ENCODE data around the gene MGAT3. TPM values are rescaled to one million over a fixed set of nuclear protein-coding genes. Genes with fewer than 3 reads are reported as not detected.

MGAT3 gene
- total and polyA plus RNA-seq, 2 of the 8 experiments (the other 6 are each of a cell fraction or from before 2014, with no cell fraction given): 4.3 to 9.2 TPM

- Histone ChIP-seq H3K56ac (replicated peaks; ENCODE audit: insufficient read length, low read depth, low read length) (no peak overlapping the region), H2BK15ac (ENCODE audit: low read length) (peak overlapping the region; percentile 92; the same call in 1 of the 2 replicates), H2BK12ac (ENCODE audit: low read depth, low read length) (peak overlapping the region; percentile 87; the same call in 1 of the 2 replicates), H3K18ac (ENCODE audit: extremely low read depth, low read length) (peak overlapping the region; percentile 71), H3K4me3 (ENCODE audit: extremely low read depth in 1 of 4, insufficient read depth in 2 of 4, low read depth in 3 of 4, low read length in 4 of 4) (peak overlapping the region; percentile 46 to 89 (median 50)), H3K23me2 (ENCODE audit: low read depth, low read length) (peaks cover 8% of the 10 kb centered on the region; the same call in 1 of the 2 replicates), H2AK5ac (ENCODE audit: low read depth, low read length) (peak overlapping the region; percentile 90; the same call in 1 of the 2 replicates), H3K79me1 (ENCODE audit: low read depth, low read length) (no peaks in the 10 kb centered on the region; the same call in 1 of the 2 replicates), H3K36me3 (ENCODE audit: control insufficient read depth in 2 of 4, insufficient read depth in 4 of 4, low read length in 3 of 4) (no peaks in the 10 kb centered on the region), H3K4me1 (replicated peaks in 1 of 4; ENCODE audit: control insufficient read depth in 3 of 4, insufficient read depth in 4 of 4, low read length in 3 of 4) (peaks cover 0 to 23% (median 17%) of the 10 kb centered on the region in 4 experiments; a peak in 6 of 7 replicates), H4K91ac (replicated peaks; ENCODE audit: insufficient read length, low read length) (peak overlapping the region; percentile 42), H4K8ac (ENCODE audit: extremely low read depth, insufficient read depth, low read length) (no peak overlapping the region; the same call in 1 of the 2 replicates), H3K23ac (ENCODE audit: insufficient read length) (no peak overlapping the region), H3K4me2 (ENCODE audit: insufficient read depth in 1 of 2, low read depth in 2 of 2, low read length in 2 of 2) (peak overlapping the region; percentile 65 to 80), H3K79me2 (ENCODE audit: control insufficient read depth in 1 of 2, insufficient read depth in 2 of 2, low read length in 2 of 2) (no peaks in the 10 kb centered on the region), H3K14ac (ENCODE audit: insufficient read length) (no peak overlapping the region), H2BK20ac (ENCODE audit: low read length) (no peak overlapping the region), H4K20me1 (replicated peaks in 1 of 2; ENCODE audit: control insufficient read depth in 1 of 2, insufficient read depth in 2 of 2, low read length in 2 of 2) (peaks cover 0 to 6% of the 10 kb centered on the region in 2 experiments), H3K27ac (ENCODE audit: low read depth, low read length) (no peak overlapping the region), H4K5ac (ENCODE audit: insufficient read length, low read depth, low read length) (no peak overlapping the region), H2BK120ac (replicated peaks; ENCODE audit: low read depth, low read length) (peak overlapping the region; percentile 43), H3K9me3 (ENCODE audit: insufficient read depth in 2 of 2, low read depth in 1 of 2, low read length in 1 of 2) (no peaks in the 10 kb centered on the region), H2AFZ (ENCODE audit: low read length) (no peak overlapping the region), H3K27me3 (replicated peaks in 1 of 4; ENCODE audit: control insufficient read depth in 3 of 4, extremely low read depth in 1 of 4, insufficient read depth in 3 of 4, low read length in 3 of 4) (peaks cover 5 to 24% (median 18%) of the 10 kb centered on the region in 4 experiments; a peak in 6 of 7 replicates), H3K9ac (replicated peaks in 1 of 4; ENCODE audit: extremely low read depth in 1 of 4, low read depth in 3 of 4, low read length in 3 of 4) (no peak overlapping the region), H3K4ac (replicated peaks; ENCODE audit: insufficient read length, low read depth, low read length) (peak overlapping the region; percentile 53), H2BK5ac (ENCODE audit: low read depth, low read length) (no peak overlapping the region)
- ChIA-PET POLR2A (ENCODE audit: partially characterized antibody) (interaction anchor here (0.8 to 2.1 kb wide), 11 partner anchors 12 to 589 kb away, joined by 3 to 9 read pairs (median 3); partner anchors contain the start of gene ATF4), CTCF (ENCODE audit: partially characterized antibody) (interaction anchor here (0.6 to 2.1 kb wide), 11 partner anchors 13 to 1280 kb away, joined by 3 to 10 read pairs (median 4); no protein-coding TSS in a partner anchor)
- FAIRE-seq (no peak), DNase-seq (ENCODE audit: low read depth in 1 of 2, low spot score in 2 of 2) (no peak)
- WGBS, 2 experiments (ENCODE audit: extremely low coverage in 1 of 2, insufficient coverage in 1 of 2, insufficient read length in 1 of 2, insufficient replicate concordance in 2 of 2, low coverage in 1 of 2, low lambda C conversion rate in 2 of 2, missing lambda C conversion rate in 1 of 2): 40% methylated on average over 10 of the region's 10 CpGs; no CpG with 5 or more reads in 1 of the 2 experiments
Observed at GRCh38 chr22:39458444-39459083, 1.8 kb downstream of the MGAT3 start.

Measured in H1 (cell line).